ENCODE measurements around the gene CALCOCO1.
"Not testable (repeated sequence)": the region's sequence is repeated elsewhere in the genome, so short reads cannot be mapped to it uniquely, and the experiment has no call there.

Gene CALCOCO1, protein sequence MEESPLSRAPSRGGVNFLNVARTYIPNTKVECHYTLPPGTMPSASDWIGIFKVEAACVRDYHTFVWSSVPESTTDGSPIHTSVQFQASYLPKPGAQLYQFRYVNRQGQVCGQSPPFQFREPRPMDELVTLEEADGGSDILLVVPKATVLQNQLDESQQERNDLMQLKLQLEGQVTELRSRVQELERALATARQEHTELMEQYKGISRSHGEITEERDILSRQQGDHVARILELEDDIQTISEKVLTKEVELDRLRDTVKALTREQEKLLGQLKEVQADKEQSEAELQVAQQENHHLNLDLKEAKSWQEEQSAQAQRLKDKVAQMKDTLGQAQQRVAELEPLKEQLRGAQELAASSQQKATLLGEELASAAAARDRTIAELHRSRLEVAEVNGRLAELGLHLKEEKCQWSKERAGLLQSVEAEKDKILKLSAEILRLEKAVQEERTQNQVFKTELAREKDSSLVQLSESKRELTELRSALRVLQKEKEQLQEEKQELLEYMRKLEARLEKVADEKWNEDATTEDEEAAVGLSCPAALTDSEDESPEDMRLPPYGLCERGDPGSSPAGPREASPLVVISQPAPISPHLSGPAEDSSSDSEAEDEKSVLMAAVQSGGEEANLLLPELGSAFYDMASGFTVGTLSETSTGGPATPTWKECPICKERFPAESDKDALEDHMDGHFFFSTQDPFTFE

DNA sequence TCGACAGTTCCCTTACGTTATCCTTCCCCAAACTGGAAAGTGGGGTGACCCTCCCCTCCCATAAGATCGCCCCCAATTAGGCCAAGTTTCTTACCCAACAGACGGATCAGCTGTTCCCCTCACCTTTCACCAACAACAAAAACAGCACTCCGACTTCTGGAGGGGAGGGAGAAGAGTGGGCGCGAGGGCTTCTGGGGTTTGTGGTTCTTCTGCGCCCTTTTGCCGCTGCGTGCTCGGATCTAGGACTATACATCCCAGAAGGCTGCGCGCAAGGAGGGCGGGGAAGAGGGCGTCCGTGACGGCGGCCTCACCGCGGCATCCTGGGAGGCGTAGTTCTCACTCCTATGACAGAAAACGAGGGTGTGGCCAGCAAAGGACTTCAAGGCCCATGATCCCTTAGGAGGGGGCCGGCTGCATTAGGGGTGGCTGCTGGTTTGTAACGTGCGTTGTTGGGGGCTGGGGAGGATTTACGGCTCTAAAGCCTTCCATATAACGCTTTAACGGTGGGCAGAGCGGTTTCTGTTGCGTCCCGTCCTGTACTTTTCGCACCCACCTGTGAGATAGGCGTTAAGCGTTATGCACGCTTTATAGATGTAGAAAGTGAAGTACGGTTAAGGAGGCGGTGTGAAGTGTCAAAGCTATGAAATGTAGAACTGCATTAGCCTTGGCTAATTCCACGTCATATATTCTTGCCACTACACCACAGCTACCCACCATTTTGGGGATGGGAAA is at the start of gene CALCOCO1:
TSS of gene CALCOCO1 (minus strand) at position 143 of the 732 bp plus-strand sequence. CDS start 2,210 bp downstream, outside the sequence.
- peak; percentile 100 for DNase-seq
- in situ Hi-C loops (cut with MboI; ENCODE audit: low pct_unique_long_range_greater_than_20kb, low sequenced_read_pairs), result no loop called here

DNA sequence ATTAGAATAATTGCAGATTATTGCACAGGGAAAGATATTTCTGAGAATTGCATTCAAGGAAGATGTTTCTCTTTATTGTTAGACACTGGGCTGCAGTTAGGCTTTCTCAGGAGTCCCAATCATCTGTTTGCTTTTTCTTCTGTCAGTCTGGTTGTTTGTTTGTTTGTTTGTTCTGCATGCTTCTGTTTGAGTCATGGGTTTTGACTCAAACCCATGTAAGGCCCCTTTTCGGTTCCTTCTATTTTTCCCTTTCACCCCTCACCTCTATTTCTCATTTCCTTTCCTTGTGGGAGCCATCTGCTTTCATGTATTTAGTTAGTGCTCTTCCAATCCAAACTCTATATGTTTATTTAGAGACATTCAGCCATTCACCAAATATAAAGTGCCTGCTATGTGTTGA is 49.6 kb upstream of the CALCOCO1 start:
- DNase-seq, result no peak
- in situ Hi-C loops (cut with MboI; ENCODE audit: low pct_unique_long_range_greater_than_20kb, low sequenced_read_pairs), result no loop called here

DNA sequence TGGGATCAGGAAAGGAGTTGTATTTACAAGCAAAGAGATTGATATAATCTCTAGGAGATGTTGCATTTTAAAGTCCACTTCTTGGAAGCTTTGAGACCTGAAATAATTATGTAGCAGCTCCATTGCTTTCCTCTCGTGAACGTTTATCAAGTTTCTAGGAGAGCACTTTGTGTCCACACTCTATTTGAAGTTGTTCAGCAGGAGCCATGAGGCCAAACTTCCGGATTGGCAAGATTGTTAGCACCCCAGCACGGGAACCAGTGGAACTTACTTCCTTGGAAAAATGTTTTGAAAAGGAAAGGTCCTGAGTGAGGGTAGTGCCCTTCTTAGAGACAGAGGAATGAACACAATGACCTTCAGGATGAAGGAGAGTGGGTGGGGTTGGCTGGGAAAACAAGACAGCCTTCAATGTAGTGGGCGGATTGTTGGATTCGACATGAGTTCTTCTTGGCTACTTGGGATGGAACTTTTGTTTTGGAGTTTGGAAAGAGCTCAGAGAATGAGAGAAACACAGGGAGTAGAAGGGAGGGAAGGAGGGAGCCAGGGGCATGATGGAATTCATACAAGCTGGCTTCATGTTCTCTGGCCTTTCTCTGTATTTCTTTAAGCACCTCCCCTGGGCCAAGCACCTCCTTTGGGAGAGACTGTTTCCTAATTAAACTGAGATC is 48.4 kb upstream of the CALCOCO1 start:
- in situ Hi-C loops (cut with MboI; ENCODE audit: low pct_unique_long_range_greater_than_20kb, low sequenced_read_pairs), result no loop called here
- DNase-seq, result no peak

DNA sequence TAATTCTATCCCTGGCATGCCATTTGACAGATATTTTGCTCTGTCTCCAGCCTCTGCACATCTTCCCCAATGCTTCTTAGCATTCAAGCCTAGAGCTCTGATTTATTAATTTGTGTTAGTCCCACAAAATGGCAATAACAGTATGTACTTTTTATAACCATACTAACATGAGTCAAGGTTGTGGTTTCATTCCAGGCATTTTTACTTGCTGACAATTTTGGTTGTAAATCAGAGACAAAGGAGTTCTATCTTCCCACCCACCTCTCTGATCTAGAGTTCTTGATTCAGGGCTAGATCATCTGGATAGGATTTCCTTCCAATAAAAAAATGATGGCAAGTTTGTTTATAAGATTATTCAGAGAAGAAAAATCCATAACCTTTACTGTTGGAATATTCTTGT is 43.0 kb upstream of the CALCOCO1 start:
- in situ Hi-C loops (cut with MboI; ENCODE audit: low pct_unique_long_range_greater_than_20kb, low sequenced_read_pairs), result no loop called here
- no peak for DNase-seq

DNA sequence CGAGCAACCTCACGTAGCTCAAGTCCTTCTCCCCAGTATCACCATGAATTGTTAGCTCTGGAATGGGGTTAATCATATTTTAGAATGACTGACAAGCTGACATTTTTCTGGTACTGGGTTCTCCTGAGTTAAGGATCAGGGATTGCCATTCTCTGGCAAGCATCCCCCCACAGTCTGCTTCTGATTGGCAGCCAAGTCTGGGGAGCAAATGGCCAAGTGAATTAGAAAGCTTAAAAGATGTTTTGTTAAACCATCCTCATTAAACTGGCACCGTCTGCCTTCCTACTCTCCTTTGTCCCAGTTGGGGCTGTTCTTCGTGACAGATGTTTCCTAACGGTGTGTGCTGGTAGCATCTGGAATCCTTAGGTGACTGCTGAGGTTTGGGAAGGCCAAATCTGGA is 41.7 kb upstream of the CALCOCO1 start:
- in situ Hi-C loops (cut with MboI; ENCODE audit: low pct_unique_long_range_greater_than_20kb, low sequenced_read_pairs), result no loop called here
- no peak for DNase-seq

DNA sequence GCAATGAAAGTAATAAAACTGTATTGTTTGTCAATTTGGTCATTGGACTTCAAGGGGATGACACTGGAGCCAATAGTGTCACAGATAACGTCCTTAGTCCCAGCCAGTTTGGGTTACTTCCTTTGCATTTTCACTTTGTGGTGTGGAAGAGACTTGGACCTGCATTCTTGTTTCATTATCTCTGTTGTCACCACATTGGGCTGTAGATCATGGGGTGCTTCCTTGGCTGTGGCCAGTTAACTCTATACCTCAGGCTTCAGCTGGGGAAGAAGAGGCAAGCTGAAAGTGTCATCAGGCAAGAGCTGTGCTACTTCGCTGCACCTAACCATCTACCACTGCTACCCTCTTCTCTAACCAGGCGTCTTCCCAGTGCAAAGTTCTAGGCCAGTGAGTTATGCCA is 39.6 kb upstream of the CALCOCO1 start:
- DNase-seq, result no peak
- in situ Hi-C loops (cut with MboI; ENCODE audit: low pct_unique_long_range_greater_than_20kb, low sequenced_read_pairs), result no loop called here

DNA sequence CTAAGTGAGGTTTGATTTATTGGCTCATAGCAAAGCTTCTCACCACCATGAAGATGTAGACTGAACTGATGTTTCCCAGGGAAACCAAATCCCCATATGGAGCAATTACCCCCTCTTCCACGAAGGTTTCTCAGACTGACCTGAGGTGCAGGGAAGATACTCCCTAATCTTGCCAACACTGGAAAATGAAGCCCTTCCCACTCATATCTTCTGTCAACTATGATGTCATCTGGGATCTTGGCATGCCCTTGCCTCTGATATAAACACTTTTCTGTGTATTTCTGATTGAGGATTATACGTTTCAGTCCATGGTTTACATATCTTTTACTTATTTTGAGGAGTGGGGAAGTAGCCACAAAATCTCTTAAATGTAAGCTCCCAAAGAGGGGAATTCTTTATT is 38.6 kb upstream of the CALCOCO1 start:
- in situ Hi-C loops (cut with MboI; ENCODE audit: low pct_unique_long_range_greater_than_20kb, low sequenced_read_pairs), result no loop called here
- DNase-seq, result no peak

DNA sequence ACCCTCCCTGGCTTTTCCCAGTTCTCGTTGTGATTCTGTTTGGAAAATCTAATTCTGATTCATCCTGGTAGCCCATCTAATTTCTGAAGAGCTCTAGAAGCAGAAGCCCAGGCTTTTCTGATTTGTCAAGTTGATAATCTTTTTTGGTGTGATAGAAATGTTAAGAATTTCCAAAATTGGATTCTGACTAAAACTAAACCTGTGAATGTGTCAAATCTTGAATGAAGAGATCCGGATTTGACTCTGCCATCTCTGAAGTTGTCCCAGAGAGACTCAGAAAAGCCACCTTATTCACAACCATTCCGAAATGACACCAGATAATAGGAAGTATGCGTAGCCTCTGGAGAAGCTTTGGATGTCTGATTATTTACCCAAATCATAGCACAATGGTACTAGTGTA is 37.4 kb upstream of the CALCOCO1 start:
- in situ Hi-C loops (cut with MboI; ENCODE audit: low pct_unique_long_range_greater_than_20kb, low sequenced_read_pairs), result no loop called here
- DNase-seq, result no peak

DNA sequence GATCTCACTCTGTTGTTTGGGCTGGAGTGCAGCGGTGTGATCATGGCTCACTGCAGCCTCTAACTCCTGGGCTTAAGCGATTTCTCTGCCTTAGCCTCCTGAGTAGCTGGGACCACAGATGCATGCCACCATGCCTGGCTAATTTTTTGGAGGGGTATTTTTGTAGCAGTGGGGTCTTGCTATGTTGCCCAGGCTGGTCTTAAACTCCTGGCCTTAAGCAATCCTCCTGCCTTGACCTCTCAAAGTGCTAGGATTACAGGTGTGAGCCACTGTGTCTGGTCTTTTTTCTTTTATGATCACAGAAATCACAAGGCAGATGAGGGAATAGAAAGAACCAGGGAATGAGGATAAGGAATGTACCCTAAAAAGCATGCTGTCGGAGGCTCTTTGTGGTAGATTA is 35.5 kb upstream of the CALCOCO1 start:
- in situ Hi-C loops (cut with MboI; ENCODE audit: low pct_unique_long_range_greater_than_20kb, low sequenced_read_pairs), result not testable (repeated sequence)

DNA sequence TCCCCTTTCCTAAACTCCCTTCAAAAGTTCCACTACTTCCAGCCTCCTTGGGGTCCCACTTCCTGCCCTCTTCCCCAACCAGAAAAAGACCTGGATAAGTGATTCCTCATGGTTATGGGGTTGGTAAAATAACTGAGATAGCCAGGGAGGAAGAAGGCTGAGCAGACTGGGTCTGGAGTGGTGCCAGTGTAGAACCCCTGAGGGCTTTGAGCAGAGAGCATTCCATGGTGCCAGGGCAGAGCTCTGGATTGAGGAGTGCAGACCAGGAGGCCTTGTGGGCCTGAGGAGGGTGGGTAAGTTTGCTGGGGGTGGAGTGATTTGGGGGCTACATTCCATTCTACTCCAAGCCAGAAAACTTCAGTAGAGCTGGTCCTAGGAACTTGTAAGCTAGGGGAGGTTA is 34.1 kb upstream of the CALCOCO1 start:
- in situ Hi-C loops (cut with MboI; ENCODE audit: low pct_unique_long_range_greater_than_20kb, low sequenced_read_pairs), result no loop called here
- DNase-seq, result no peak

More for the DNA sequence above, 35.5 kb upstream of the CALCOCO1 start:
- DNase-seq, result not testable (repeated sequence)

DNA sequence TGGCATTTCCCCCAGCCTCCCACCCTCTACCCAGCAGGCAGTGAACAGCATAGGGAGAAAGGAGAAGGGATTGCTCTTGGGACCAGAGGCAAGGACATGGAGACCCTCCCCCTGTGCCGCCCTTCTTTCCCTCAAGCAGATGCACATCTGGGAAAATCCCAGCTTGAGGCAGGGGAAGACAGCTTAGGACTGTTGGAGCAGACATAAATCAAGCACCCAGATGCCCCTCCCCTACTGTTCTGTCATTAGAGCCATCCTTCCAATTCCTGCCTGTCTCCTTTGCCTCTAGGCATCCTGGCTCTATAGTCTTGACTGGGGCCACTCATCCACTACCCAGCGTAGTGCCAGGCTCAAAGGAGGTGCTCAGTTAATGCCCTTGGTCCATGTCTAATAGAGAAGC is 32.0 kb upstream of the CALCOCO1 start:
- no peak for DNase-seq
- in situ Hi-C loops (cut with MboI; ENCODE audit: low pct_unique_long_range_greater_than_20kb, low sequenced_read_pairs), result no loop called here

DNA sequence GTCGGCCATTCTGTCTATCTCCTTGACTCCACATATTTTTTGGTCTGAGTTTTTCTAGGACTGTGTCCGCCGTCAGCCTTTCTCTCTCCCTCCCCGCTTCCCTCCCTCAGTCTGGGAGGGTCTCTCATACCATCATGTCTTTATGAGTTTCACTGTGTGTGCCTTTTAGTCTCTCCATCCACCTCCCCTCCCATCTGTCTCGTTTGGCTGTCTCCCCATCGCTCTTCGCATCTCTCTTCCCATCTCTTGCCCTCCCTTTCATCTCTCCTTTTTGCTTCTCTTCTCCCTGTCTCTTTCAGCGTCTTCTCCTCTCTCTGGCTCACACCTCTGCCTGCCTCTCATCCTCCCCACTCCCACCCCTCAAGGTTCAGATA is 31.5 kb upstream of the CALCOCO1 start:
- in situ Hi-C loops (cut with MboI; ENCODE audit: low pct_unique_long_range_greater_than_20kb, low sequenced_read_pairs), result no loop called here
- DNase-seq, result no peak

DNA sequence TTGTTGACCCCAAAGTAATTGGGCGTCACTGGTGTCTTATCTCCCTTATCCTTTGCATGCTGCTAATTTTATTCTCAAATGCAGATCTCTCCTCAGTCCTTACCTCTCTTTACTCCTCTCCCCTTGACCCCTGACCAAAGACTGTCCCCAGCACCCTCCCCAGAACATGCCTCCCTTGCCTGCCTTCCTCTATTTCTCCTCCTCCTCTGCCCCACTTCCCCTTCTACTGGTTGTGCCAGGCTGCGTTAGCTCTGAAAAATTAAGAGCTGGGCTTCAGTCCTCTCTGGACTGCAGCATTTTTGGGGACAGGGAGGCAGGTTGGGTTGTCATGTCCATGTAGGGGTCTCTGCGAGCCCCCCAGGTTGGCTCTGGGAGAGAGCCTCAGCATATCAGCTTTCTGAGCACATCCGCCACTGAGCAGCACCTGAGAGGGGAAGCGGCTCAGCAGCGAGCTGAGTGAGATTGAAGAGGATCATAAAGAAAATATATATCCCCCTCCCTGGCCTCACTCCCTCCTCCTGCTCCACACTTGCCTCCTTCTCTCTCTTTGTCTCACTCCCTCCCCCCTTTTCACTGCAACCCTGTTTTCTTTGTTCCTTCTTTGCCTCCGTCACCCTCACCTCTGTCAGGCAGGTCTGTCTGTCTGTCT is 31.0 kb upstream of the CALCOCO1 start:
- DNase-seq, result peak; percentile 52
- in situ Hi-C loops (cut with MboI; ENCODE audit: low pct_unique_long_range_greater_than_20kb, low sequenced_read_pairs), result no loop called here

DNA sequence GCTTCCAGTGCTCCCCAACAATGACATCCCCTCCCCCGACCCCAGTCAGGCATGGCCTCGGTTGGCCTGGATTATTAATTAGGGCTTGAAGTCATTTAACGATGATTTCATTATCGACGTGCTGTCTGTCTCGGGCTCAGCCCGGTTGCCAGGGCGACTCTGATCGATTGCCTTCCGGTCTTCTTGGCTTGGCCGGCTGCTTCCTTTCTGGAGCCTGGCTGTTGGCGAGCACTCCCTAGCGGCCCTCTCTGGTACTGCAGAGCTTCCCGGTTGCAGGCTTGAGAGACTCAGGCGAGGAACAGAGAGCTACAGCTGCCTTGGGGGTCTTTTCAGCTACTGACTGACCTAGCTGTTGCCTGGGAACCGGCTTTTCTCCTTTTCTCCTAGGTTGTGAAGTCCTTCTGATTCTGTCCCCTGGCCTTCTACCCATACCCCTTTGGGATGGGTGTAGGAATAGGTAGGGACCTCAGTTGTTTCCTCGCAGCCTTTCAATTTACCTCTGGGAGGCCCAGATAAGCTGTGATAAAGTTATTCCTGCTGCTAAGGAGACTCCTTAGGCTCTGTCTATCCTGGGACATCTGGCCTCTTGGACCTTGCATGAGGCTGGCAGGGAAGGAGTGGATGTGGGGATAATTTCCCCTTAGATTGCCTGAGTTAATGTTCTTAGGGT is 30.0 kb upstream of the CALCOCO1 start:
- in situ Hi-C loops (cut with MboI; ENCODE audit: low pct_unique_long_range_greater_than_20kb, low sequenced_read_pairs), result no loop called here
- DNase-seq, result peak; percentile 92

DNA sequence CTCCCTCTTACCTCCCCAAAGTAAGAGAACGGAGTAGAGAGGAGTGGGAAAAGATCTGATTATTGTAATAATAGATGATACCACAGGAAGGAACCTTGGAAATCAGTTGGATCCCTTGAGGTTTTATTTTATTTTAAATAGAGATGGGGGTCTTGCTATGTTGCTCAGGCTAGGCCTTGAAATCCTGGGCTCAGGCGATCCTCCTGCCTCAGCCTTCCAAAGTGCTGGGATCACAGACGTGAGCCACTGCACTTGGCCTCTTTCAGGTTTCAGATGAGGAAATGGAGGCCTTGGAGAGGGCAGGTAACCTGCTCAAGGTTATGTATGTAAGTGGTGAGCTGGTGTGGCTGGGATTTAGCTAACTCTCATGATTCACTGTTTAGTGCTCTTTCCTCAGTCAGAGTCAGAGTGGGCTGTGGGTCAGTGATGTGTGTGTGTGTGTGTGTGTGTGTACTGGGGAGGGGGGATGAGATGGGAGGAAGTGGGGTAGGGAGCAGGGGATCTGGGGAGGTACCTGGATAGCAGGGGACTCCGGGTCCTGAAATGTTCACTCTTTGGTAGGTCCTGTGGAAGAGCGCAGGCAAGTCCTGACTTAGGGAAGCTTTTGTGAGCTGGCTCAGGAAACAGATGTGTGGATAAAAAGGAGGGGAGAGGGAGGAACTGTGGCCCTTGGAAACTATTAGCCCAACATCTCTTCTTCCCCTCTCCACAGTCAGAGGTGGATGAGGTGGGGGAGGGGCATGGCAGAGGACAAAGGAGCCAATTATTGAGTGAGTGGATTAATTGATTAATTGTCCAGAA is 29.2 kb upstream of the CALCOCO1 start:
- in situ Hi-C loops (cut with MboI; ENCODE audit: low pct_unique_long_range_greater_than_20kb, low sequenced_read_pairs), result no loop called here
- peak; percentile 71 for DNase-seq

DNA sequence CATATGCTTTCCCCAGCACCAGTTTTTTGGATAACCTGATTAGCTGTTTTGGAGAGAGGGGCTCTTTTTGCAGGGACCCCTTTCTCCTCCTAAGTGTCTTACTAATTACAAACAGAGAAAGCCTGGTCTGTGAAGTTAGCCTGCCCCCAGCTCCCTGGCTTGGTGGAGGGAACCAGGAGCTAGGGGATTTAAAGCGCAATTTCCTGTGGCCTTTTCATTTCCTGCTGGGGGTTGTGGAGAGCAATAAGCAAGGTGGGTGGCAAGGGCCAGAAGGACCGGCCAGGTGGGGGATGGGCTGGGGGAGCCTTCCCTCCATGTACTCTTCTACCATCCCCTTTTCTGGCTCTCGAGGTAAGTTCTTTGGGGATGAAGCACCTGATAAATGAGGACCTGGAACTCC is 28.6 kb upstream of the CALCOCO1 start:
- DNase-seq, result peak; percentile 64
- in situ Hi-C loops (cut with MboI; ENCODE audit: low pct_unique_long_range_greater_than_20kb, low sequenced_read_pairs), result no loop called here

DNA sequence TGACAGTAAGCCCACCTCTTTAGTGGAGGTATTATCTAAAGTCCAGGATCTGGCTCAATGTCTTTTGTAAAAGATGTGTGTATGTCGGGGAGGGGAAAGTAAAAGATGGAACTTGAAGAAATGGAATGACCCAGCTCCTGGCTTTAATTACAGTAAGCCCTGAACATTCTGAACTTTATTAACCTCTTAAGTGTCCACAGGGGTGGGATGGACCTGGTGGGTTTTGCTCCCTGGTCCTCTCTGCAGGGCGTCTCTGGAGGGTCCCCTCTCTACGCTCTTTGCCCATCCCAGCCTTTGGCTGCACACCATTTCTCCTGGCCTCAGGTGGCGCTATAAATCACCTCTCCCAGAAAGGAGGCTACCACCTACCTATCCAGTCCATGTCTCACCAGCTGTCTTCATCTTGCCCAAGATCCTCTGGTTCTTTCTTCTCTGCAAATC is 28.2 kb upstream of the CALCOCO1 start:
- peak; percentile 52 for DNase-seq
- in situ Hi-C loops (cut with MboI; ENCODE audit: low pct_unique_long_range_greater_than_20kb, low sequenced_read_pairs), result no loop called here
